Upper lobe of right lung (tissue), 1 donor: ENCODE results near the gene SCN5A. TPM values are rescaled to one million over a fixed set of nuclear protein-coding genes. Genes with fewer than 3 reads are reported as not detected.
A peak's percentile ranks its signal among the peaks of the same experiment; 100 is the strongest.

ENCODE experiments used
- ATAC-seq: fragments of 200-7000 bp; cut with Tn5 transposase; one replicate; pipeline ENCODE4 v1.9.1; 2020; ENCODE audit warnings: mild to moderate bottlenecking, moderate library complexity
- DNase-seq: peaks from one replicate; pipeline ENCODE4 v3.0.0-alpha.2; 2020
- H3K27ac ChIP-seq: fragments of 200-600 bp; one replicate; pipeline ENCODE4 v1.8.0; 2022
- H3K27me3 ChIP-seq: fragments of 200-600 bp; one replicate; pipeline ENCODE4 v1.8.0; 2022; ENCODE audit warnings: mild to moderate bottlenecking
- H3K36me3 ChIP-seq: fragments of 200-600 bp; one replicate; pipeline ENCODE4 v1.8.0; 2022
- H3K4me1 ChIP-seq: fragments of 200-600 bp; one replicate; pipeline ENCODE4 v1.8.0; 2022
- H3K4me3 ChIP-seq: fragments of 200-600 bp; one replicate; pipeline ENCODE4 v1.8.0; 2022; ENCODE audit warnings: mild to moderate bottlenecking
- H3K9me3 ChIP-seq: fragments of 200-600 bp; one replicate; pipeline ENCODE4 v1.8.0; 2022
- CTCF ChIP-seq: fragments of 200-600 bp; IDR thresholded peaks from one replicate; pipeline ENCODE4 v1.8.0; 2022; ENCODE audit warnings: antibody characterized with exemption
- intact Hi-C: fragments of 100-400 bp; cut with DNase I; formaldehyde crosslinking; loops from one replicate; pipeline ENCODE4 v1.11.0; 2022
- total RNA-seq: library from RNA; stranded (reverse); fragmentation: NEBNext Ultra II Directional; extraction: Animal tissue kit (Norgen Biotek cat#: 25700); gene quantifications from one replicate; pipeline ENCODE4 v1.2.1, GENCODE V29; 2021
- donor health status: DM: no; HTN: yes; CAD: no; lungs with severe emphysema.

Gene SCN5A
- total RNA-seq, 1 donor from 2014 or later: 0.58 TPM

GRCh38 chr3:38658841-38659240, 9.4 kb upstream of the SCN5A start:
- ATAC-seq (no peak), DNase-seq (no peak)
- Histone ChIP-seq H3K4me1 (no peaks in the 10 kb centered on the region), H3K4me3 (no peak overlapping the region), H3K9me3 (no peaks in the 10 kb centered on the region), H3K27ac (no peak overlapping the region), H3K27me3 (peaks cover 52% of the 10 kb centered on the region), H3K36me3 (no peaks in the 10 kb centered on the region)
- intact Hi-C loops: no loop called here
- no peak for TF ChIP-seq CTCF

- Histone ChIP-seq H3K36me3 (no peaks in the 10 kb centered on the region), H3K27me3 (peaks cover 56% of the 10 kb centered on the region), H3K9me3 (no peaks in the 10 kb centered on the region), H3K4me3 (no peak overlapping the region), H3K4me1 (no peaks in the 10 kb centered on the region), H3K27ac (no peak overlapping the region)
- DNase-seq (no peak), ATAC-seq (no peak)
- TF ChIP-seq CTCF: no peak
- intact Hi-C loops: no loop called here
Measured at GRCh38 chr3:38657369-38657768, 7.9 kb upstream of the SCN5A start.

- Histone ChIP-seq H3K4me3 (no peak overlapping the region), H3K4me1 (no peaks in the 10 kb centered on the region), H3K27me3 (peaks cover 52% of the 10 kb centered on the region), H3K36me3 (no peaks in the 10 kb centered on the region), H3K27ac (no peak overlapping the region), H3K9me3 (no peaks in the 10 kb centered on the region)
- intact Hi-C loops: no loop called here
- no peak for DNase-seq
- TF ChIP-seq CTCF: peak; percentile 21
- no peak for ATAC-seq
Measured at GRCh38 chr3:38655708-38656300, 6.3 kb upstream of the SCN5A start.

- ATAC-seq (no peak), DNase-seq (no peak)
- intact Hi-C loops: no loop called here
- H3K4me3 ChIP-seq: no peak overlapping the region
- no peaks in the 10 kb centered on the region for H3K36me3 ChIP-seq
- no peak for TF ChIP-seq CTCF
- H3K27me3 ChIP-seq: peaks cover 59% of the 10 kb centered on the region
- no peak overlapping the region for H3K27ac ChIP-seq
- no peaks in the 10 kb centered on the region for H3K9me3 ChIP-seq
- peaks cover 3% of the 10 kb centered on the region for H3K4me1 ChIP-seq
Measured at GRCh38 chr3:38653685-38654537, 4.4 kb upstream of the SCN5A start.

- no peak for DNase-seq
- TF ChIP-seq CTCF: no peak
- Histone ChIP-seq H3K9me3 (no peaks in the 10 kb centered on the region), H3K36me3 (no peaks in the 10 kb centered on the region), H3K27me3 (peaks cover 61% of the 10 kb centered on the region), H3K27ac (no peak overlapping the region), H3K4me1 (peaks cover 7% of the 10 kb centered on the region), H3K4me3 (no peak overlapping the region)
- no peak for ATAC-seq
- intact Hi-C loops: no loop called here
Measured at GRCh38 chr3:38652934-38653333, 3.4 kb upstream of the SCN5A start.
